GM12892 (cell line): ENCODE measurements around the gene CDC14B.

Experiments used
- POLR2A ChIP-seq: IDR thresholded peaks from 2 replicates; pipeline ENCODE4 v1.6.1; 2011; ENCODE audit warnings: low read depth, low read length, control low read depth
- POLR2AphosphoS5 ChIP-seq: IDR thresholded peaks from 2 replicates; pipeline ENCODE4 v1.6.1; 2011; ENCODE audit warnings: low read depth, low read length, control low read depth

DNA sequence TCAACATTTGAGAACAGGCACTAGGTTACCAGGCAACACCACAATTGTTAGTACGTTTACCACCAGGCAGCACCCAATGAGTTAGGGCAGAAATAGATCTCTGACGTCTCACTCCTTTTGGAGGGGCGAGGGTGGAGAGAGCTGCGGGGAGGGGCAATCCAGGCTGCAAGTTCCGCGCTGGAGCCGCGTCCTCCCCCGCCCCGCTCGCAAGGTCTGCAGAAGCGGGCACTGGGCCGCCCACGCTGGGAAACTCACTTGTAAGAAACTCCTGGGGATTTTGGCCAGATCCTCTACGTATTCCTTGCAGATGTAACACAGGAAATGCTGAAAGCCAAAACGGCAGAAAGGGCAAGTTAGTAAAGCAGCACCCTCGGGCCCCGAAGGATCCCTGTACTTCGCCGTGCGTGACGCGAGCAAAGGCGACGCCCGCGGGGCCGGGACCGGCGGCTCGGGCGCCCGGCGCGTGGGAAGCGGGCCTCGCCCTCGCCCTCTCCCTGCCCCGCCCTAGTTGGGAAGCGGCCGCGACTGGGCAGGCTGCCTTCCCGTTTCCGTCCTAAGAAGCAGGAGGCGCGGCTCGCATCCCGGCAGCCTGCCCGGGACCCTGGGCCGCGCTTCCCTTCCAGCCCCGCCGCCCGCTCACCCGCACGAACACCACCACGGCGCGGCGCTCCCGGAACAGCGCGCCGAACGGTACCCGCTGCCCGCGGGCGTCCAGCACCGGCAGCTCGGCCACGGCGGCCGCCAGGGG lies 35.0 kb upstream of the CDC14B start:
- no peak for TF ChIP-seq POLR2AphosphoS5
- no peak for TF ChIP-seq POLR2A
